ENCODE results near the gene DLK1. TPM values are rescaled to one million over a fixed set of nuclear protein-coding genes. Genes with fewer than 3 reads are reported as not detected.

DLK1 gene
- total RNA-seq, 1 donor from 2014 or later: not detected

- Histone ChIP-seq H3K27me3 (ENCODE audit: control insufficient read depth, insufficient read depth, low read length) (peaks cover 7% of the 10 kb centered on the region), H3K4me3 (ENCODE audit: low read depth, low read length) (no peak overlapping the region), H3K36me3 (ENCODE audit: control insufficient read depth, insufficient read depth, low read length) (no peaks in the 10 kb centered on the region)
- TF ChIP-seq, protein P1, sequence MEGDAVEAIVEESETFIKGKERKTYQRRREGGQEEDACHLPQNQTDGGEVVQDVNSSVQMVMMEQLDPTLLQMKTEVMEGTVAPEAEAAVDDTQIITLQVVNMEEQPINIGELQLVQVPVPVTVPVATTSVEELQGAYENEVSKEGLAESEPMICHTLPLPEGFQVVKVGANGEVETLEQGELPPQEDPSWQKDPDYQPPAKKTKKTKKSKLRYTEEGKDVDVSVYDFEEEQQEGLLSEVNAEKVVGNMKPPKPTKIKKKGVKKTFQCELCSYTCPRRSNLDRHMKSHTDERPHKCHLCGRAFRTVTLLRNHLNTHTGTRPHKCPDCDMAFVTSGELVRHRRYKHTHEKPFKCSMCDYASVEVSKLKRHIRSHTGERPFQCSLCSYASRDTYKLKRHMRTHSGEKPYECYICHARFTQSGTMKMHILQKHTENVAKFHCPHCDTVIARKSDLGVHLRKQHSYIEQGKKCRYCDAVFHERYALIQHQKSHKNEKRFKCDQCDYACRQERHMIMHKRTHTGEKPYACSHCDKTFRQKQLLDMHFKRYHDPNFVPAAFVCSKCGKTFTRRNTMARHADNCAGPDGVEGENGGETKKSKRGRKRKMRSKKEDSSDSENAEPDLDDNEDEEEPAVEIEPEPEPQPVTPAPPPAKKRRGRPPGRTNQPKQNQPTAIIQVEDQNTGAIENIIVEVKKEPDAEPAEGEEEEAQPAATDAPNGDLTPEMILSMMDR (IDR thresholded peaks at IDR 0.05; ENCODE audit: insufficient read depth, low read length, poor library complexity, severe bottlenecking): no peak
- no peak for DNase-seq (ENCODE audit: low read depth)
These were observed 58.9 kb downstream of the DLK1 start for GRCh38 chr14:100785626-100786025.

GRCh38 chr14:100786131-100786530, 59.4 kb downstream of the DLK1 start:
- Histone ChIP-seq H3K27me3 (ENCODE audit: control insufficient read depth, insufficient read depth, low read length) (peaks cover 7% of the 10 kb centered on the region), H3K4me3 (ENCODE audit: low read depth, low read length) (no peak overlapping the region), H3K36me3 (ENCODE audit: control insufficient read depth, insufficient read depth, low read length) (no peaks in the 10 kb centered on the region)
- TF ChIP-seq, protein P1 (IDR thresholded peaks at IDR 0.05; ENCODE audit: insufficient read depth, low read length, poor library complexity, severe bottlenecking): no peak
- DNase-seq (ENCODE audit: low read depth): no peak

GRCh38 chr14:100786576-100787219, 60.0 kb downstream of the DLK1 start:
- H3K36me3 ChIP-seq (ENCODE audit: control insufficient read depth, insufficient read depth, low read length): no peaks in the 10 kb centered on the region
- H3K27me3 ChIP-seq (ENCODE audit: control insufficient read depth, insufficient read depth, low read length): peaks cover 7% of the 10 kb centered on the region
- H3K4me3 ChIP-seq (ENCODE audit: low read depth, low read length): no peak overlapping the region
- TF ChIP-seq, protein P1 (IDR thresholded peaks at IDR 0.05; ENCODE audit: insufficient read depth, low read length, poor library complexity, severe bottlenecking): no peak
- no peak for DNase-seq (ENCODE audit: low read depth)

DNA sequence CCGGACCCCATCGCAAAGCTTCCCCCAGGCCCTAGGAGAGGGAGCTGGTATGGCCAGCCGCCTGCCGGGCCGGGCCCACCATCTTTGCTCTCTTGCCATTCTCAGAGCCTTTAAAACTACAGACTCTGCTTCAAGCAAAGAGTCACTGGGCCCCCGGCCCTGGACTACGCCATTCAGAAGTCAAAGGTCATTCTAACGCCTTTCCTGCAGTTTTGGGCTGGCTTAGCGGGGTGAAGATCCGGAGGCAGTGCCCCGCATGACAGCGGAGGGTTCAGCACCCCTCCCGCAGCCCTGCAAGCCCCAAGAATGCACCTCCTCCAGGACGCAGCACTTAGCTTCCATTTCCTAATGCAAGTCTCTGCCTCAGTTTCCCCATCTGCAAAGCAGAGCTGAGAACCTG, 61.0 kb downstream of the DLK1 start:
- H3K36me3 ChIP-seq (ENCODE audit: control insufficient read depth, insufficient read depth, low read length): no peaks in the 10 kb centered on the region
- peaks cover 7% of the 10 kb centered on the region for H3K27me3 ChIP-seq (ENCODE audit: control insufficient read depth, insufficient read depth, low read length)
- TF ChIP-seq, protein P1 (IDR thresholded peaks at IDR 0.05; ENCODE audit: insufficient read depth, low read length, poor library complexity, severe bottlenecking): no peak
- DNase-seq (ENCODE audit: low read depth): no peak
- no peak overlapping the region for H3K4me3 ChIP-seq (ENCODE audit: low read depth, low read length)

Other genes starting within 250 kb of the DLK1 start
- gene BEGAIN, start 139.5 kb upstream of the DLK1 start, total RNA-seq: 3.2 and 9.3 TPM in 2 replicates
- gene MEG3, start 99.2 kb downstream of the DLK1 start, total RNA-seq: 46.1 and 62.5 TPM in 2 replicates
- gene RTL1, start 176.8 kb downstream of the DLK1 start, total RNA-seq: 1.1 and 1.2 TPM in 2 replicates

Data from kidney epithelial cell (primary cell).